ENCODE results near the gene MMP12.
A peak's percentile ranks its signal among the peaks of the same experiment; 100 is the strongest.

The MMP12 gene

GRCh38 chr11:102850973-102851745, 23.6 kb downstream of the MMP12 start:
- peak; percentile 64 for DNase-seq (ENCODE audit: low spot score)

GRCh38 chr11:102849311-102849710, 25.5 kb downstream of the MMP12 start:
- no peak for DNase-seq (ENCODE audit: low spot score)

- DNase-seq (ENCODE audit: low spot score), result no peak
These were observed 28.5 kb downstream of the MMP12 start for GRCh38 chr11:102846292-102846691.

DNA sequence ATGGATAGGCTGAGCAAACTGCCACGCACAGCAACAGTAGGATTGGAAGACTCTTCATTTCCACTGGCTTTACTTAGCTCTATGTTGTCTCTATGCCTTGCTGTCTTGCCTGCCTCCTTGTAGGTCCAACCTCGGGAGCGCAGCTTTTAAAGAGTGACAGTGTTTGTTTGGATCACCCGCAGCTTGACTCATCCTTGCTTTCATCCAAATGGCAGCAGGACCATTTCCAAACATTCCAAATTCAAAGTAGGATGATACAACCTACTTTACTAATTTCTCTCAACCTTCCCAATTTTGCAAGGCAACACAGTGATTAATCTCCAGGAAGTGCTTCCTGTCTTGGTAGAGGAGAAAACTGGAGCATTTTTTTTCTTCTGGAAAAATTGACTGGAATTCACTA, 31.3 kb downstream of the MMP12 start, which contains the start of gene MMP3:
MMP3 (minus strand) TSS at position 121 of the 400 bp plus-strand sequence; CDS start at position 58, 63 bp downstream.
- peak; percentile 18 for DNase-seq (ENCODE audit: low spot score)

GRCh38 chr11:102842930-102843329, 31.9 kb downstream of the MMP12 start:
- no peak for DNase-seq (ENCODE audit: low spot score)

GRCh38 chr11:102840018-102840417, 34.8 kb downstream of the MMP12 start:
- no peak for DNase-seq (ENCODE audit: low spot score)

DNA sequence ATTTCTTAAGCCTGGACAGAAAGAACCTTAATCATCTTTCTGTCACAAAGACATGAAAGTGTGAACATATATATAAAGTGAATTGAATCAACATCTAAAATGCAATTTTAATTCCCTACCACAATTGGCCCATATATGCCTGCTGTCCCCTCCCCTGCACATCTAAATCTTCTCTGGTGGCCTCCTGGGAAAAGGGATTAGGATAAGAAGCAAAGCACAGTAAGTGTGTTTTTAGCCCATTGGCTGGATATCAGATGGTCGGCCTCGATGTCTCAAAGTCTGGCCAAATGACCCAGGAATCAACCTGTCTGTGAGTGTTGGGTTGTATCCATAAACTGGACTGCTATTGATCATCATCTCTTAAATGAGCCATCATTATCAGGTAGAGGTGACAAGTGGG, 37.1 kb downstream of the MMP12 start:
- no peak for DNase-seq (ENCODE audit: low spot score)

DNA sequence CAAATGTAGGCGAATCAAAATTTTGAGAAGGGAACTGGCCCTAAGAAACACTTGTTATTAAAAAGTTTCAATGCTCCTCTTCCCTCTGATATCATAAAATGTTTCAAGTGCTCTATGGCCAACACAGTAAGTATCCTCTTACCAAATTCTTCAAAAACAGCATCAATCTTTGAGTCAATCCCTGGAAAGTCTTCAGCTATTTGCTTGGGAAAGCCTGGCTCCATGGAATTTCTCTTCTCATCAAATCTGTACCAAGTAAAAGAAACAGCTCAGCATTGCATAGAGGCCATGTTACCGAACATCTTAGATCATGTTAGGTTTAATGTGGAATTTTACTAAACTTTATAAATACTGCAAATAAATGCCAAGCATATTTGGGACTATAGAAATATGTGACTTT, 37.6 kb downstream of the MMP12 start:
- DNase-seq (ENCODE audit: low spot score), result no peak

- DNase-seq (ENCODE audit: low spot score), result peak; percentile 61
These were observed 38.4 kb downstream of the MMP12 start for GRCh38 chr11:102836290-102836875.

DNA sequence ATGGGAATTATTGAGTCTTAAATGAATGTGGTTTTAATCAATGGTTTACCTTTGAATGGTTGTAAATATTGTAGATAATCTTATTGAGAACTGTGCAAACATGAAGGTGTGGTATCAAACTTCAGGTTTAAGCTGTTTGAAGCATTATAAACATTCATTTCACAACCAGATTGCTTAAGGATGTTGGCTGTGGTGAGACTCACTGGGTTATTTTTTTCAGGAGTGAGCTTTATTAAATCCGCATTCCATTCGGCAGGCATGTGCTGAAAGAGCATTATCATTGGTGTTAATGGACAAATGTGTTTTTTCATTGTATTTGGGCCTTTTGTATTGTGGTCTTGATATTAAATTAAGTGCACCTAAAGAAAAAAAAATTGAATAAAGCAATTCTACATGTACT, 41.1 kb downstream of the MMP12 start:
- DNase-seq (ENCODE audit: low spot score), result no peak

GRCh38 chr11:102832612-102833011, 42.2 kb downstream of the MMP12 start:
- DNase-seq (ENCODE audit: low spot score), result no peak

DNA sequence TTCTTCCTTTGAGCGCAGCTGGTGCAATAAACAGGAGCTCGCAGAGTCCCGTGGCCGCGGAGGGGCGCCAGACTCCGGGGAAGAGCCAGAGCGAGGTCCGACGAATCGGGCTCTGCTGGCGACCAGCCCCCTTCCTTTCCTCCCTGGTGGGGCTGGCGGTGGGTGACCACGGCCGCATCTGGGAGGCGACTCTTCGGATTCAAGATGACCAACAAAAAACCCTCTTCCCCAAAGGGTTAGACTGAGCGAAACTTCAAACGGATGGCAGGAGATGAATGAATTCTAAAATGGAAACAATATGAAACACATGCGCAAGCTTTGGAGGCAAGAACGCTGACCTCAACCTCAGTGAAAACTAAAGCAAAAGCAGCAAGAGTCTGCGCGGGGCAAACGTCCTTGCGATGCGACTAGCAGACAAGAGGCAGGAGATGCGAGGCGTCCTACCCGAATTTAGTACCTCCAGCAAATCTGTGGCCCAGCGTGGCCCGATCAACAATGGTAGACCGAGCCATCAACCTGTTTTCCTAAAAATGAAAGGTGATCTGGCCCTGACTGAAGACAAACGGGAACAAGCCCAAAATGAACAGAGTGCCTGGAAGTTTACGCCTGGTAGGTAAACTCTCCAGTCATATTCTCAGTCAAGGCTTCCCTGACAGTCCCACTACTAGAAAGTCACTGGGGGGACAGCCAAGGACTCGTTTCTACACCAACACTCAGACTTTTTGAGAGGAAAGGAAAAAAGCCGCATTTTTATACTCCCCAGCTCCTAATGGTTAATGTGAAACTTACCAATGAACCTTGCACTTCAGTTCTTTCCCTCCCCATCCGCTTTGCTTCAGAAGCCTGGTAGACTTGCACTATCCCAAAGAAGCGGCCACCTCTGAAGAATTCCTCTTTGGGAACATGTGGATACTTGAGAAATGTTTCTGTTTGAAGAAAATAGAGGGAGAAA, 43.0 kb downstream of the MMP12 start:
- DNase-seq (ENCODE audit: low spot score), result peak; percentile 78

GRCh38 chr11:102831128-102831488, 43.7 kb downstream of the MMP12 start:
- no peak for DNase-seq (ENCODE audit: low spot score)

DNA sequence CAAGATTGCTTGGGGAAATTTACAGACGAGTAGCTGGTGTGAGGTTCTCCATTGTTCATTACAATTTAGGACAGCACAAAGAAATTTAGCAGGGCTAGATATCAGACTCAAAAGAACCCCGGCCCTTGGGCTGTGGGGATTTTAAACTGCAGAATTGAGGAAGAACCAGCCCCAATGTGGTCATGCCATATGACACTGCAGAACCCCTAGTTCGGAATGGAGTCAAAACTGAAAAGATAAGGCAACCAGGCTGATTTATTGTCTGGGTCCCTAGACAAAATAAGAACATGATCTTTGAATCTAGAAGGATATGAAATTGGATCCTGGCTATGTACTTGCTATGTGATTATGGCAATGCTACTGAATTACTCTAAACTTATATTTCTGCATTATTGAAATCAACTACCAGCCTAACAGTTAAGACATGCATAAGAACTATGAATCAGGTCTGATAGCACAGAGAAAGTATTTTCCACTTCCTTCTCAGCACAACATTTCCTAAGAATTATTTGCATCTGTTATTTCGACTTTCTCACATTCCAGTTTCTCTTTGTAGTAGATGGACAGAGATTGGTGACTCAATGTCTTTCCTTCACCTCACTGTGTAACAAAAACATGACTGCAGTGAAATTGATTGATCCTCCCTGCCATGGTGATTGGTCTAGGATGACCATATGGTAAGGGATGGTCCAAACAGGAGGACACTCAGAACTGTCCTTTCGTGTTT, 44.6 kb downstream of the MMP12 start:
- no peak for DNase-seq (ENCODE audit: low spot score)

DNA sequence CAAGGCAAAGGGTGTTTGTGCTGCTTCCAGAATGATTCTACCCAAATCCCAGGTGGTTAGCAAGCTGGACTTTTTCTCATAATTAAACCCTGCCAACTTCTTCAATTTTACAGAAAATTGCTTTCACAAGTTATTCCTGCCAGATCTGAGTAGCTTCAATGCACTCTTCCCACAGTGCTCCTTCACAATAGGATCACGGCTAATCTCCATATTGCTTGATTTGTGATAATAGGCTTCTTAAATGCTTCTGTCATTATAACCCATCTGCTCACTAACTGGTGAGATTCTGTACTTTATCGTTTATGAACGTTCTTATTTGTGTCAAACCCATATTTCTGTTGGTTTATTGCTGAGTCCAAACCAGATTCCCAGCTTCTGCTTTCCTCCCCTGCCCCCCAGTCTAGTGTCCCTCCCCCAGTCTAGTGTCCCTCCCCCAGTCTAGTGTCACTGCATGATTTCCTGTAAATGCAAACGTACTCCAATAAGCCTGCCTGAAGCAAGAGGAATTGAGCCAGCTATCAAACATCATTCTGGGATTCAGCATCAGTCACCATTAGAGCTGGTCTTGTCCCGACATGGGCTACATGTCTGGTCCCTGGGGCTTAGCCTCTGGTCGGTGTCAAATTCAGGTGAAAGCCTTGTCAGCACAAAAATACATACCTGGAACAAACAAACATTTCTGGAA, 45.3 kb downstream of the MMP12 start:
- no peak for DNase-seq (ENCODE audit: low spot score)

GRCh38 chr11:102824556-102824955, 50.2 kb downstream of the MMP12 start:
- no peak for DNase-seq (ENCODE audit: low spot score)

GRCh38 chr11:102819491-102819890, 55.3 kb downstream of the MMP12 start:
- DNase-seq (ENCODE audit: low spot score), result no peak

DNA sequence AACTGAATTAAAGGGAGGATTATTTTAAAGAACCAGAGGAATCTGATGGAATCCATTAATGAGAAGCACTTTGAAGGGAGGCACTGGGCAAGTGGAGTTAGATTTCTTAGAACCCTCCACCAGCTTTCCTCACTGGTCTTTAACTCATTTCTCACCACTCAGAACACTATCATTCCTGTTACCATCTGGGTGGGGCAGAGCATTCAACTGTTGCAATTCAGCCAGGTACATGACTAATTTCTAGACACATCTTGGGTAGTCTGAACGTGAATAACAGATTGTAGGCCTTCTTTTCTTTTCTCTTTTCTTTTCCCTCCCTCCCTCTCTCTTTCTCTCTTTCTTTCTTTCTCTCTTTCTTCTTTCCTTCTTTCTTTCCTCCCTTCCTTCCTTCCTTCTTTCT, 61.3 kb downstream of the MMP12 start:
- no peak for DNase-seq (ENCODE audit: low spot score)

Data from AG08396 (cell line).